ENCODE data around the gene LTBP4.

DNA sequence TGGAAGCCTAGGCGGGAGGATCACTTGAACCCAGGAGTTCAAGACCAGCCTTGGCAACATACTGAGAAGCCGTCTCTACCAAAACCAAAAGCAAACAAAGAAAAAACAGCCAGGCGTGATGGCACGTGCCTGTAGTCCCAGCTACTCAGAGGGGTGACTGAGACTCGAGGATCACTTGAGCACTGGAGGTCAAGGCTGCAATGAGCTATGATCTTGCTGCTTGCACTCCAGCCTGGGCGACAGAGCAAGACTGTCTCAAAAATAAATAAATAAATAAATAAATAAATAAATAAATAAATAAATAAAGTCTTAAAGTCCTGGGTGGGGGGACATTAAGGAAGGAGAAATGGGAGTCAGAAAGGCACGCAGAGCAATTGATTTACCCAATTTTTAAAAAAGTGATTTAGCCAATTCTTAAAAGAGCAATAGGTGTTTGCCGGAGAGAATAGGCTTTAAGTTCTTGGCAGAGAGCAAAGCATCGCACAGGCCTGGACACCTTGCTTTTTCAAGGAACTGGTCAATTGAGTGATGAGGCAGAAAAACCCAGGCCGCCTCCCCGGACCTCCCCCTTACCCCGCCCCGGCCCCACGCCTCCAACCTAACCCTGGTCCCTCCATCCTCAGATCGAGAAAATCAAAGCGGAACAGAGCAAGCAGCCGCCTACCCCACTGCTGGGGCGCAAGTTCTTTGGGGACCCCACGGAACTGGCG is 34.0 kb upstream of the LTBP4 start:
- TF ChIP-seq, protein P1, sequence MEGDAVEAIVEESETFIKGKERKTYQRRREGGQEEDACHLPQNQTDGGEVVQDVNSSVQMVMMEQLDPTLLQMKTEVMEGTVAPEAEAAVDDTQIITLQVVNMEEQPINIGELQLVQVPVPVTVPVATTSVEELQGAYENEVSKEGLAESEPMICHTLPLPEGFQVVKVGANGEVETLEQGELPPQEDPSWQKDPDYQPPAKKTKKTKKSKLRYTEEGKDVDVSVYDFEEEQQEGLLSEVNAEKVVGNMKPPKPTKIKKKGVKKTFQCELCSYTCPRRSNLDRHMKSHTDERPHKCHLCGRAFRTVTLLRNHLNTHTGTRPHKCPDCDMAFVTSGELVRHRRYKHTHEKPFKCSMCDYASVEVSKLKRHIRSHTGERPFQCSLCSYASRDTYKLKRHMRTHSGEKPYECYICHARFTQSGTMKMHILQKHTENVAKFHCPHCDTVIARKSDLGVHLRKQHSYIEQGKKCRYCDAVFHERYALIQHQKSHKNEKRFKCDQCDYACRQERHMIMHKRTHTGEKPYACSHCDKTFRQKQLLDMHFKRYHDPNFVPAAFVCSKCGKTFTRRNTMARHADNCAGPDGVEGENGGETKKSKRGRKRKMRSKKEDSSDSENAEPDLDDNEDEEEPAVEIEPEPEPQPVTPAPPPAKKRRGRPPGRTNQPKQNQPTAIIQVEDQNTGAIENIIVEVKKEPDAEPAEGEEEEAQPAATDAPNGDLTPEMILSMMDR (IDR thresholded peaks at IDR 0.05) = no peak
- no peak for TF ChIP-seq GATA2 (CRISPR knock-in tag; IDR thresholded peaks at IDR 0.05)
- TF ChIP-seq, protein P2, sequence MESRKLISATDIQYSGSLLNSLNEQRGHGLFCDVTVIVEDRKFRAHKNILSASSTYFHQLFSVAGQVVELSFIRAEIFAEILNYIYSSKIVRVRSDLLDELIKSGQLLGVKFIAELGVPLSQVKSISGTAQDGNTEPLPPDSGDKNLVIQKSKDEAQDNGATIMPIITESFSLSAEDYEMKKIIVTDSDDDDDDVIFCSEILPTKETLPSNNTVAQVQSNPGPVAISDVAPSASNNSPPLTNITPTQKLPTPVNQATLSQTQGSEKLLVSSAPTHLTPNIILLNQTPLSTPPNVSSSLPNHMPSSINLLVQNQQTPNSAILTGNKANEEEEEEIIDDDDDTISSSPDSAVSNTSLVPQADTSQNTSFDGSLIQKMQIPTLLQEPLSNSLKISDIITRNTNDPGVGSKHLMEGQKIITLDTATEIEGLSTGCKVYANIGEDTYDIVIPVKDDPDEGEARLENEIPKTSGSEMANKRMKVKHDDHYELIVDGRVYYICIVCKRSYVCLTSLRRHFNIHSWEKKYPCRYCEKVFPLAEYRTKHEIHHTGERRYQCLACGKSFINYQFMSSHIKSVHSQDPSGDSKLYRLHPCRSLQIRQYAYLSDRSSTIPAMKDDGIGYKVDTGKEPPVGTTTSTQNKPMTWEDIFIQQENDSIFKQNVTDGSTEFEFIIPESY (IDR thresholded peaks at IDR 0.05; ENCODE audit: borderline replicate concordance, low read depth) = no peak
- TF ChIP-seq, protein P3, sequence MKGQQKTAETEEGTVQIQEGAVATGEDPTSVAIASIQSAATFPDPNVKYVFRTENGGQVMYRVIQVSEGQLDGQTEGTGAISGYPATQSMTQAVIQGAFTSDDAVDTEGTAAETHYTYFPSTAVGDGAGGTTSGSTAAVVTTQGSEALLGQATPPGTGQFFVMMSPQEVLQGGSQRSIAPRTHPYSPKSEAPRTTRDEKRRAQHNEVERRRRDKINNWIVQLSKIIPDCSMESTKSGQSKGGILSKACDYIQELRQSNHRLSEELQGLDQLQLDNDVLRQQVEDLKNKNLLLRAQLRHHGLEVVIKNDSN (IDR thresholded peaks at IDR 0.05; ENCODE audit: borderline replicate concordance, low read depth) = no peak
- TF ChIP-seq, protein P4, sequence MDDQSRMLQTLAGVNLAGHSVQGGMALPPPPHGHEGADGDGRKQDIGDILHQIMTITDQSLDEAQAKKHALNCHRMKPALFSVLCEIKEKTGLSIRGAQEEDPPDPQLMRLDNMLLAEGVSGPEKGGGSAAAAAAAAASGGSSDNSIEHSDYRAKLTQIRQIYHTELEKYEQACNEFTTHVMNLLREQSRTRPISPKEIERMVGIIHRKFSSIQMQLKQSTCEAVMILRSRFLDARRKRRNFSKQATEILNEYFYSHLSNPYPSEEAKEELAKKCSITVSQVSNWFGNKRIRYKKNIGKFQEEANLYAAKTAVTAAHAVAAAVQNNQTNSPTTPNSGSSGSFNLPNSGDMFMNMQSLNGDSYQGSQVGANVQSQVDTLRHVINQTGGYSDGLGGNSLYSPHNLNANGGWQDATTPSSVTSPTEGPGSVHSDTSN (IDR thresholded peaks at IDR 0.05) = no peak
- no peak for TF ChIP-seq JUND (IDR thresholded peaks at IDR 0.05)
- TF ChIP-seq, protein P5, sequence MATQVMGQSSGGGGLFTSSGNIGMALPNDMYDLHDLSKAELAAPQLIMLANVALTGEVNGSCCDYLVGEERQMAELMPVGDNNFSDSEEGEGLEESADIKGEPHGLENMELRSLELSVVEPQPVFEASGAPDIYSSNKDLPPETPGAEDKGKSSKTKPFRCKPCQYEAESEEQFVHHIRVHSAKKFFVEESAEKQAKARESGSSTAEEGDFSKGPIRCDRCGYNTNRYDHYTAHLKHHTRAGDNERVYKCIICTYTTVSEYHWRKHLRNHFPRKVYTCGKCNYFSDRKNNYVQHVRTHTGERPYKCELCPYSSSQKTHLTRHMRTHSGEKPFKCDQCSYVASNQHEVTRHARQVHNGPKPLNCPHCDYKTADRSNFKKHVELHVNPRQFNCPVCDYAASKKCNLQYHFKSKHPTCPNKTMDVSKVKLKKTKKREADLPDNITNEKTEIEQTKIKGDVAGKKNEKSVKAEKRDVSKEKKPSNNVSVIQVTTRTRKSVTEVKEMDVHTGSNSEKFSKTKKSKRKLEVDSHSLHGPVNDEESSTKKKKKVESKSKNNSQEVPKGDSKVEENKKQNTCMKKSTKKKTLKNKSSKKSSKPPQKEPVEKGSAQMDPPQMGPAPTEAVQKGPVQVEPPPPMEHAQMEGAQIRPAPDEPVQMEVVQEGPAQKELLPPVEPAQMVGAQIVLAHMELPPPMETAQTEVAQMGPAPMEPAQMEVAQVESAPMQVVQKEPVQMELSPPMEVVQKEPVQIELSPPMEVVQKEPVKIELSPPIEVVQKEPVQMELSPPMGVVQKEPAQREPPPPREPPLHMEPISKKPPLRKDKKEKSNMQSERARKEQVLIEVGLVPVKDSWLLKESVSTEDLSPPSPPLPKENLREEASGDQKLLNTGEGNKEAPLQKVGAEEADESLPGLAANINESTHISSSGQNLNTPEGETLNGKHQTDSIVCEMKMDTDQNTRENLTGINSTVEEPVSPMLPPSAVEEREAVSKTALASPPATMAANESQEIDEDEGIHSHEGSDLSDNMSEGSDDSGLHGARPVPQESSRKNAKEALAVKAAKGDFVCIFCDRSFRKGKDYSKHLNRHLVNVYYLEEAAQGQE (IDR thresholded peaks at IDR 0.05; ENCODE audit: low read depth, low read length) = no peak
